H4 (cell line): Measurements from ENCODE around the gene MRC1. TPM values are rescaled to one million over a fixed set of nuclear protein-coding genes. Genes with fewer than 3 reads are reported as not detected.
"Not testable (repeated sequence)": the region's sequence is repeated elsewhere in the genome, so short reads cannot be mapped to it uniquely, and the experiment has no call there.

Experiments
- DNase-seq: peaks from one replicate; pipeline ENCODE4 v3.0.0-alpha.2; 2015; ENCODE audit warnings: low spot score
- total RNA-seq: library from RNA; depleted of rRNA; stranded (reverse); fragments of >200 nt; shearing (Covaris generic); gene quantifications from 2 replicates; pipeline ENCODE4 v1.2.3, GENCODE V29; 2014

Gene MRC1
- total RNA-seq, 1 experiment from 2014 or later = not detected

- no peak for DNase-seq
These were observed 96.3 kb downstream of the MRC1 start for GRCh38 chr10:17905491-17905890.

DNA sequence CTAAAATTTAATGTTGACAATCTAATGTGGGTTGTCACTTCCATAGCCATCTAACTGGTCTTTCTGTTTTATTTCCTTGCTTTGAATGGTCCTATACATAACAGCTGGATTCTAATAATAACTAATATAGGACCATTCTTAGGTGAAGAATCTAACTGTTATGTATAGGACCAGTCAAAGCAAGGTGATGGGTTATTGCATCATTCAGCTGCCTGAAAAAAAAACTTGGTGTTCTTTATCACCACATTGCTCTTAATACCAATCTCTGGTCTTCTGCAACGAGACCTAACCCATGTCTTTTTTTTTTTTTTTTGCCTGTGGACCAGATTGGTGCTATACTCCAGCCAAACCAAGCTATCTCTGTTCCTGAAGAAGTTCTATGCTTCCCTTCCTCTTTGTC, 96.9 kb downstream of the MRC1 start:
- no peak for DNase-seq

DNA sequence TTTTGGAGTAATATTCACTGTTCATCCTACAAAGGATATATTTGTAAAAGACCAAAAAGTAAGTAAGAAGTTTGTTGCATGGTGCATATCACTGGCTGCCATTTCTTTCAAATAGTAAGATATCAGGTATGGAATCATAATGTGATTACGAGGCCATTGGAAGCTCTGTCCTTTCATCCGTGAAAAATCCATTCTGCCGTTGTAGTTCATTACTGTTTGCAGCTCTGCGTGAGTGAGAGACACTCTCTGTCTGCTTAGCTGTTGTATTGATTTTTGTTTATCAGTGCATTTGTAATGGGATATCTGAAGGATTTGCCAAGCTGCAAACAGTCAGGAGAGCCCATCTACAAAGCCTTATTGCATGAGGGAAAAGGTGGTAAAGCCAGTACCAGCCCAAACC, 98.5 kb downstream of the MRC1 start:
- DNase-seq = no peak

DNA sequence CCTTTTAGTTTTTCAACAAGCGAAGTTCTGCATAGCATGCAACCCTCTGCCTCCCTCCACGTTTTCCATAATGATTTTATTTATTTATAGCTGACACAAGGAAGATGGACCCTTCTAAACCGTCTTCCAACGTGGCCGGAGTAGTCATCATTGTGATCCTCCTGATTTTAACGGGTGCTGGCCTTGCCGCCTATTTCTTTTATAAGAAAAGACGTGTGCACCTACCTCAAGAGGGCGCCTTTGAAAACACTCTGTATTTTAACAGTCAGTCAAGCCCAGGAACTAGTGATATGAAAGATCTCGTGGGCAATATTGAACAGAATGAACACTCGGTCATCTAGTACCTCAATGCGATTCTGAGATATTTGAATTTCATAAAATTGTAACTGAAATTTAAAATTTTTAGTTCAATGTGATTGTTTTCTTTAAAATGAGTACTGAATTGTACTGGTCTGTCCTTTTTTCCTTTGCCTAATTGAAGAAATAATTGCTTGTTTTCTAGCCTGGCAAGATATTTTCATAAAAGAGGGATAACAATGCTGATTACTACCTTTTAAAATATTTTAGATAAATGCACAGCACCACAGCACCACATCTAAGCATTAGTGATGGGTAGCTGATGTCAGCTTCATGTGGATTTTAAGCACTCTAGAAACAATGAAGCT, 101.1 kb downstream of the MRC1 start:
- peak; percentile 44 for DNase-seq

GRCh38 chr10:17912754-17913153, 103.6 kb downstream of the MRC1 start:
- DNase-seq = no peak

GRCh38 chr10:17913604-17914003, 104.5 kb downstream of the MRC1 start:
- DNase-seq = no peak

- no peak for DNase-seq
These were observed 105.3 kb downstream of the MRC1 start for GRCh38 chr10:17914169-17915045.

GRCh38 chr10:17915181-17915580, 106.0 kb downstream of the MRC1 start:
- no peak for DNase-seq

- DNase-seq = no peak
These were observed 109.2 kb downstream of the MRC1 start for GRCh38 chr10:17918187-17918903.

- DNase-seq = no peak
These were observed 112.2 kb downstream of the MRC1 start for GRCh38 chr10:17921378-17921777.

GRCh38 chr10:17923728-17924127, 114.6 kb downstream of the MRC1 start:
- no peak for DNase-seq

- DNase-seq = no peak
These were observed 134.0 kb downstream of the MRC1 start for GRCh38 chr10:17943033-17943745.

DNA sequence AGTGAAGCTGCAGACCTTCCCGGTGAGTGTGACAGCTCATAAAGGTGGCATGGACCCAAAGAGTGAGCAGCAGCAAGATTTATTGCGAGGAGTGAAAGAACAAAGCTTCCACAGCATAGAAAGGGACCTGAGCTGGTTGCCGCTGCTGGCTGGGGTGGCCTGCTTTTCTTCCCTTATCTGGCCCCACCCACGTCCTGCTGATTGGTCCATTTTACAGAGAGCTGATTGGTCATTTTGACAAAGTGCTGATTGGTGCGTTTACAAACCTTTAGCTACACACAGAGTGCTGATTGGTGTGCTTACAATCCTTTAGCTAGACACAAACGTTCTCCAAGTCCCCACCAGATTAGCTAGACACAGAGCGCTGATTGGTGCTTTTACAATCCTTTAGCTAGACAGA, 141.1 kb downstream of the MRC1 start:
- not testable (repeated sequence) for DNase-seq

DNA sequence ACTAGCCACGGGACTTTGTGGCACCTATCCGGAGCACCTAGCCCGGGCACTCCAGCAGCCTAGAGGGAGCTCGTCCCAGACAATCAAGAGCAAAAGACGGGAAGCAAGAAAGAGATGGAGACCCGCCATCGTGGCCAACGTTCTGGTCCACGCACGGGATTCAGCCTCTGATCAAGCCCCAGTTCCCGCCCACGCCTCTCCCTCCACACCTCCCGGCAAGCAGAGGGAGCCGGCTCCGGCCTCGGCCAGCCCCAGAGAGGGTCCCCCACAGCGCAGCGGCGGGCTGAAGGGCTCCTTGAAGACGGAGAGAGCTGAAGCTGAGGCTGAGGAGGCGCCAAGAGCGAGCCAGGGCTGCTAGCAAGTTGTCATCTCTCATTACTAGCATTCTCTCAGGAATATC, 141.6 kb downstream of the MRC1 start:
- DNase-seq = no peak

DNA sequence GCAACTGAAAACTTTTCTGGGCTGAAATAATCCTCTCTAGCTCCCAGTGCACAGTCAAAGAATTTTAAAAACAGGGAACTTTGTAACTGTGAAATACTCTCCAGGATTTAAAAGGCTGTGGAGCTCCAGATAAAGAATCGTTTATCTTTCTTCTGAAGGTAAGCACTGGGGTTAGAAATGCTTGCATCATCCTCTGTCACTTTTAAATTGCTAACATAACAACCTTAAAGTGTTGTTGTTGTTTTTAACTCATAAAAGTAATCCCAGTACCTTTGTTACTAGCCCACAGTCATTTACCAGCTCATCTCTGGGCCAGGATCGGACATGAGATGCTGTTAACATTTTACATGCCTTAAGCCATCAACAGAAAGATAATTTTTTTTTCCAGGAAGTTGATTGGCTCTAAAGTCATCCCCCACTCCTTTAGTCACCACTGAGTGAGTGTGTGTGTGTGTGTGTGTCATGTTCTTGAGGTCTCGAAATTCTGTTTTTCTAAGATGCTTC, 142.8 kb downstream of the MRC1 start, which contains the start of gene SLC39A12:
TSS of gene SLC39A12 (plus strand) at position 51 of the 504 bp plus-strand sequence. CDS start 1,359 bp downstream, outside the sequence.
- DNase-seq = peak; percentile 16

GRCh38 chr10:17954372-17954771, 145.2 kb downstream of the MRC1 start:
- not testable (repeated sequence) for DNase-seq

DNA sequence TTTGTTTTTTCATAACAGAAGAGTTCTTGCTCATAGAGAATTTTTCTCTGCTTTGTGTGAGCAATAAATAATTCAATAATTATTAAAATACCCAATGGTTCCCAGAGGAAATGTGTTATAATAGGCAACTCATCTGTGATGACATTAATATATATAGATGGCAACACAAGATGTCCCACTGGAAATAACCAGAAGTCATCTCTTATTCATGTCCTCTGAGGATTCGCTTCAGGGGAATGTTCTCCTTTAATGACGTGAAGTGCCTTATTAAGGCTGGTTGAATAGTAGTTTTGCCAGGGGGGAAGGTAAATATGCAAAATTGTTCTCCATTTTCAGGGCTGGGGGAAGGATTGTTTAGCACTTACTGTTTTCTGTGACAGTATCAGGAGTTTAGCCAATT, 145.7 kb downstream of the MRC1 start:
- no peak for DNase-seq

GRCh38 chr10:17958049-17958448, 148.9 kb downstream of the MRC1 start:
- DNase-seq = no peak

DNA sequence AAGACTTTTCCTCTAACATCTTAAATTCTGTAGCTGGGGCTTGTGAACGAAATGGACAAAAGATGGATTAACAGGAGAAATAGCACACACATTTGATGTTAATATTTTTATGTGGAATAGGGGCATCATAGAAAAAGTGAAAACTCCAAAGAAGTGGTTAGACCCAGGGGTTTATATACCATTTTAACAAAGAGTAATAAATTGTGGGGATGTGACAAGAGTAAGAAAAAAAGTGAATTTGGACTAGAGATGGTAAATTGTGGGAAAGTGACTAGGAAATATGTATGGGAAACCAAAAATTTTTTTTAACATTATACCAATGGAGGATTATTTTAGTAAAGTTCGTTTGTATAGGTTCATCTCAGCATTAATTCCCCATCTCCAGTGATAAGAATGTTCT, 150.7 kb downstream of the MRC1 start:
- no peak for DNase-seq
